ENCODE results near the gene C10orf105. TPM values are rescaled to one million over a fixed set of nuclear protein-coding genes. Genes with fewer than 3 reads are reported as not detected.

The C10orf105 gene
- total RNA-seq, 2 donors from 2014 or later: 0.14 TPM; not detected in 1

GRCh38 chr10:71706216-71707121, 13.1 kb downstream of the C10orf105 start:
- Histone ChIP-seq H3K9me3 (no peaks in the 10 kb centered on the region), H3K36me3 (no peaks in the 10 kb centered on the region), H3K4me3 (no peak overlapping the region), H3K27ac (no peak overlapping the region), H3K4me1 (ENCODE audit: control insufficient read depth in 1 of 2, low read depth in 2 of 2) (no peaks in the 10 kb centered on the region), H3K27me3 (replicated peaks; ENCODE audit: insufficient read depth) (no peaks in the 10 kb centered on the region)
- no peak for TF ChIP-seq CTCF (IDR thresholded peaks at IDR 0.05)
- ATAC-seq (ENCODE audit: insufficient number of reproducible peaks, low FRiP score, low read depth) (no peak), DNase-seq (ENCODE audit: low spot score) (no peak)

- ATAC-seq (ENCODE audit: insufficient number of reproducible peaks, low FRiP score, low read depth): no peak
- H3K4me1 ChIP-seq (ENCODE audit: control insufficient read depth in 1 of 2, low read depth in 2 of 2): no peaks in the 10 kb centered on the region
- no peak overlapping the region for H3K27ac ChIP-seq
- no peak for TF ChIP-seq CTCF (IDR thresholded peaks at IDR 0.05)
- DNase-seq (ENCODE audit: low spot score): no peak
- H3K4me3 ChIP-seq: no peak overlapping the region
- H3K27me3 ChIP-seq (replicated peaks; ENCODE audit: insufficient read depth): no peaks in the 10 kb centered on the region
- no peaks in the 10 kb centered on the region for H3K9me3 ChIP-seq
- no peaks in the 10 kb centered on the region for H3K36me3 ChIP-seq
Observed at GRCh38 chr10:71705582-71705981, 14.0 kb downstream of the C10orf105 start.

- TF ChIP-seq CTCF (IDR thresholded peaks at IDR 0.05): no peak
- ATAC-seq (ENCODE audit: insufficient number of reproducible peaks, low FRiP score, low read depth): no peak
Observed at GRCh38 chr10:71704816-71705215, 14.8 kb downstream of the C10orf105 start.

GRCh38 chr10:71703577-71703976, 16.0 kb downstream of the C10orf105 start:
- Histone ChIP-seq H3K9me3 (no peaks in the 10 kb centered on the region), H3K4me3 (no peak overlapping the region), H3K27ac (no peak overlapping the region), H3K36me3 (no peaks in the 10 kb centered on the region), H3K27me3 (replicated peaks; ENCODE audit: insufficient read depth) (no peaks in the 10 kb centered on the region), H3K4me1 (ENCODE audit: control insufficient read depth in 1 of 2, low read depth in 2 of 2) (no peaks in the 10 kb centered on the region)
- no peak for ATAC-seq (ENCODE audit: insufficient number of reproducible peaks, low FRiP score, low read depth)
- no peak for TF ChIP-seq CTCF (IDR thresholded peaks at IDR 0.05)
- no peak for DNase-seq (ENCODE audit: low spot score)

More at GRCh38 chr10:71704816-71705215, 14.8 kb downstream of the C10orf105 start:
- H3K27me3 ChIP-seq (replicated peaks; ENCODE audit: insufficient read depth): no peaks in the 10 kb centered on the region
- no peaks in the 10 kb centered on the region for H3K36me3 ChIP-seq
- no peak for DNase-seq (ENCODE audit: low spot score)
- H3K4me3 ChIP-seq: no peak overlapping the region
- H3K9me3 ChIP-seq: no peaks in the 10 kb centered on the region
- H3K4me1 ChIP-seq (ENCODE audit: control insufficient read depth in 1 of 2, low read depth in 2 of 2): no peaks in the 10 kb centered on the region
- H3K27ac ChIP-seq: no peak overlapping the region

GRCh38 chr10:71701496-71702132, 18.0 kb downstream of the C10orf105 start:
- no peaks in the 10 kb centered on the region for H3K36me3 ChIP-seq
- no peaks in the 10 kb centered on the region for H3K9me3 ChIP-seq
- TF ChIP-seq CTCF (IDR thresholded peaks at IDR 0.05): no peak
- DNase-seq (ENCODE audit: low spot score): no peak
- H3K4me3 ChIP-seq: no peak overlapping the region
- no peak for ATAC-seq (ENCODE audit: insufficient number of reproducible peaks, low FRiP score, low read depth)
- H3K27me3 ChIP-seq (replicated peaks; ENCODE audit: insufficient read depth): no peaks in the 10 kb centered on the region
- H3K4me1 ChIP-seq (ENCODE audit: control insufficient read depth in 1 of 2, low read depth in 2 of 2): no peaks in the 10 kb centered on the region
- no peak overlapping the region for H3K27ac ChIP-seq
